HL-60 (cell line): ENCODE results near the gene OOSP3.

Experiments
- POLR2AphosphoS5 ChIP-seq: IDR thresholded peaks from 2 replicates; pipeline ENCODE4 v1.6.1; 2012; ENCODE audit warnings: low read depth
- TF ChIP-seq, protein P1 (sequence below): IDR thresholded peaks from one replicate; pipeline ENCODE4 v1.5.1; 2011; ENCODE audit warnings: low read length, control low read depth, inconsistent platforms; ENCODE audit not compliant: insufficient read depth

- no peak for TF ChIP-seq POLR2AphosphoS5
- TF ChIP-seq, protein P1, sequence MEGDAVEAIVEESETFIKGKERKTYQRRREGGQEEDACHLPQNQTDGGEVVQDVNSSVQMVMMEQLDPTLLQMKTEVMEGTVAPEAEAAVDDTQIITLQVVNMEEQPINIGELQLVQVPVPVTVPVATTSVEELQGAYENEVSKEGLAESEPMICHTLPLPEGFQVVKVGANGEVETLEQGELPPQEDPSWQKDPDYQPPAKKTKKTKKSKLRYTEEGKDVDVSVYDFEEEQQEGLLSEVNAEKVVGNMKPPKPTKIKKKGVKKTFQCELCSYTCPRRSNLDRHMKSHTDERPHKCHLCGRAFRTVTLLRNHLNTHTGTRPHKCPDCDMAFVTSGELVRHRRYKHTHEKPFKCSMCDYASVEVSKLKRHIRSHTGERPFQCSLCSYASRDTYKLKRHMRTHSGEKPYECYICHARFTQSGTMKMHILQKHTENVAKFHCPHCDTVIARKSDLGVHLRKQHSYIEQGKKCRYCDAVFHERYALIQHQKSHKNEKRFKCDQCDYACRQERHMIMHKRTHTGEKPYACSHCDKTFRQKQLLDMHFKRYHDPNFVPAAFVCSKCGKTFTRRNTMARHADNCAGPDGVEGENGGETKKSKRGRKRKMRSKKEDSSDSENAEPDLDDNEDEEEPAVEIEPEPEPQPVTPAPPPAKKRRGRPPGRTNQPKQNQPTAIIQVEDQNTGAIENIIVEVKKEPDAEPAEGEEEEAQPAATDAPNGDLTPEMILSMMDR: no peak
Measured at GRCh38 chr11:59872076-59872475, 6.5 kb upstream of the OOSP3 start.
